ENCODE data around the gene CD300LF.

GRCh38 chr17:74694081-74694480 is 18.6 kb downstream of the CD300LF start:
- TF ChIP-seq CTCF (conservative IDR thresholded peaks at IDR 0.05; ENCODE audit: low read depth in 2 of 2), result no peak
- no peak for TF ChIP-seq EZH2 (IDR thresholded peaks at IDR 0.05; ENCODE audit: low read depth, unreplicated experiment)
- no peak for TF ChIP-seq CREB1 (CRISPR knock-in tag; IDR thresholded peaks at IDR 0.05; ENCODE audit: low read depth)
- TF ChIP-seq ETS1 (IDR thresholded peaks at IDR 0.05), result no peak
- no peak for TF ChIP-seq REST (IDR thresholded peaks at IDR 0.05; ENCODE audit: unreplicated experiment)
- TF ChIP-seq POLR2AphosphoS5 (IDR thresholded peaks at IDR 0.05; ENCODE audit: low read depth), result no peak
- TF ChIP-seq EZH2phosphoT487 (IDR thresholded peaks at IDR 0.05; ENCODE audit: unreplicated experiment), result no peak
- TF ChIP-seq ZNF331 (CRISPR knock-in tag; IDR thresholded peaks at IDR 0.05; ENCODE audit: low read depth), result no peak
- TF ChIP-seq JUNB (IDR thresholded peaks at IDR 0.05; ENCODE audit: unreplicated experiment), result no peak
- TF ChIP-seq NANOG (IDR thresholded peaks at IDR 0.05; ENCODE audit: borderline replicate concordance), result no peak
- no peak for TF ChIP-seq STAT1 (IDR thresholded peaks at IDR 0.05; ENCODE audit: unreplicated experiment)

All from GM23338 (cell line).